GM19238 (cell line): ENCODE data around the gene ATG7.
"Not testable (repeated sequence)": the region's sequence is repeated elsewhere in the genome, so short reads cannot be mapped to it uniquely, and the experiment has no call there.

Experiments used
- DNase-seq: peaks from one replicate; pipeline ENCODE4 v3.0.0; 2011; ENCODE audit warnings: low spot score; ENCODE audit not compliant: insufficient read length

ATG7 gene

DNA sequence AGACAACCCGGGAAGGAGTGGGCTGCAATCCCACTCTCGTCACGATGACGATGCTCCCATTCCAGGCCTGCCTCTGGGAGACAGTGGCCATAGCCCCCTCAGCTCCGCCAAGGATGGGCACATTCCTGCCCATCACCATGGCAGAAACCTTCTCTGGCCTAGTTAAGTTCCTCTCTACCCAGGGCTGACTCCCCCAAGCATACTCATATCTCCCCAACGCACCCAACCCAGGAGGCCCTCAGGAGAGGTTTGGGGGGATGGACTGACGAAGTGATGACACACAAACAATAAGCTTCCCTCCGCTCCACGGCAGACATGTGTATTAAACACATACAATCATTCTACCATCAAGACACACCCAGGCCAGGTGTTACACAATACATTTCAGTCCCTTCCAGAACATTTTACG is 311.4 kb downstream of the ATG7 start:
- DNase-seq = no peak

DNA sequence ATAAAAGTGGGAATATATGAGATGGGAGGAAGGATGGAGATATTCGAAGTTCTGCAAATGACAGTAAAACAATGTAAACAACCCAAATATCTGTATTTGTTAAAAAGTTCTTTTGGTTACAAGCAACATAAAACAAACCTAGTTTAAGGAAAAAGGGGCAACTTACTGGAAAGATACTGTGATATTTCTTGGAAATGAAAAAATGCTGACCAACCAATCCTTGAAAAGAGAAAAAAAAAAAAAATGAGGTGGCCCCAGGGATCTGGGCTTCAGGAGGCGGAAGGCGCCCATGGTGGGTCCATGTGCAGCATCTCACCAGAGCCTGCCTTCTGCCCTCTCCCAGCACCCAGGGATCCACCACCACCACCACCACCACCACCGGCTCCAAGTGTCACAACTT is 312.4 kb downstream of the ATG7 start:
- no peak for DNase-seq

GRCh38 chr3:11587766-11588165 is 315.6 kb downstream of the ATG7 start:
- DNase-seq = no peak

GRCh38 chr3:11588338-11588737 is 316.1 kb downstream of the ATG7 start:
- DNase-seq = no peak

DNA sequence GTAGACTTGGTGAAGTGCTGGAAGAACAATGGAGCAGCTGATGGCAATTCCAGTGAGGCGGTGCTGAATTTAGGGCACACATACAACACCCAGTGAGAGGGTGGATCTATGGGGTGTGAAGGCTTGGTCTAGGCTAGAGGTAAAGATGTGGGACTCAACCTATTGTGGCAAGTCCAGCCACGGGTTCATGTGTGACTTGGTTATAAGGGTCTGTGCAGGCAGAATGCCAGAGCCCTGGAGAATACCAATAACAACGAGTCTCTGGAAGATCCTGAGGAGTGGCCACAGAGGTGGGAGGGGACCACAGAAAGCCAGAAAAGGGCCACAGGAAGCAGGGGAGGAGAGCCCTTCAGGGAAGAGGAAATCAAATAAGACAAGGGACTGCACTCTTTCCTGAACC is 316.6 kb downstream of the ATG7 start:
- DNase-seq = no peak

- DNase-seq = no peak
These were observed 317.5 kb downstream of the ATG7 start for GRCh38 chr3:11589706-11590105.

DNA sequence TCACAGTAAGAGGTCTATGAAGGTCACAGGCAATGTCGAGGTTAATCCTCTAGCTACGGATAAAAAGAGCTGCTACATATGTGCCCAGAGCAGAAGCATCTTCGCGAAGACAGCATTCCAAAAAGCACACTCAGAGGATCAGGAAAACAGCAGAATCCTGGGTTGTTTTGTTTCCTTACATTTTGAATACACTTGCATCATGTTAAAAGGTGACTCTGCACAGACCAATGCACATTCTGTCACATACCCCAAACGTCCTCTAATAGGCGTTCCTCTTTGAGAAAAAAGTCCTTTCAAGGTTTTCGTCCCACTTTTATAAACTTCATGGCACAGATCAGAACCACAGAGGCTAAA is 318.8 kb downstream of the ATG7 start:
- DNase-seq = no peak

DNA sequence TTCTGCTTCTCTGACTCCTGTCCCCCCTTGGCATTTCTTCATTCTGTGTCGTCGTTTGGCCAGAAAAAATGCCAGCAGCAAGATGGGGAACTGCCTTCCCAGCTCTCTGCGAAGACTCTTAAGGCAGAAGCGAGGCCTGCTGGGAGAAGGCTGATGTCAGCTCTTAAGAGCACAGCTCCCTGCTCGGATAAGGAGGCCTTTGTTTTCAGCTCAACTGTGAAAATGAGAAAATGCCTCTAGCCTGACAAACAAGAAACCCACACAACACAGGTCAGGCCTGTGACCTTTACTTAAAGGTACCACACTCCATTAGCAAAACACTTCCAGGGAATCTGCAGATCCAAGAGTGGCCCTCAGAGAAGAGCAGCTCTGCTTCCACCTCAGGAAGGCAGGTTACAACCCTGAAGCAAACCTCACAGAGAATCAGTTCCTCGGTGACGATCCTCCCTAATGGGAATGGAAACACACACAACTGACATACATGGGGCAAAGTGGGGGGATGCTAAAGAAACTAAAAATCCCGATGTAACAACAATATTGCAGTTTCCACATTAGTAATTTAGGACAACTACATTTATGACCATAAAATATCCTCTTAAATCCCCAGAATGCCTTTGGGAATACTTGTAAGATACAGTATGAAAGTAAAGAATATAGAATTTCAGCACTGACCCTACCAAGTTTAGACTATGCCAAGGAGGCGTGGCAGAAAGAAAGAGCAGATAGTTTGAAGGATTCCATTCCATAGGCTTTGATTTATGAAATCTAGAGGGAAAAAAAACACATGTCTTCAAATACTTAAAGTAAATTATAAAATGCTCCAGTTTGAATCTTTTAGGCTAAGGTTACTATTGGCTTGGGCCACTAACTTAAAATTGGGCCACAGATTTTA is 319.4 kb downstream of the ATG7 start:
- DNase-seq = no peak

DNA sequence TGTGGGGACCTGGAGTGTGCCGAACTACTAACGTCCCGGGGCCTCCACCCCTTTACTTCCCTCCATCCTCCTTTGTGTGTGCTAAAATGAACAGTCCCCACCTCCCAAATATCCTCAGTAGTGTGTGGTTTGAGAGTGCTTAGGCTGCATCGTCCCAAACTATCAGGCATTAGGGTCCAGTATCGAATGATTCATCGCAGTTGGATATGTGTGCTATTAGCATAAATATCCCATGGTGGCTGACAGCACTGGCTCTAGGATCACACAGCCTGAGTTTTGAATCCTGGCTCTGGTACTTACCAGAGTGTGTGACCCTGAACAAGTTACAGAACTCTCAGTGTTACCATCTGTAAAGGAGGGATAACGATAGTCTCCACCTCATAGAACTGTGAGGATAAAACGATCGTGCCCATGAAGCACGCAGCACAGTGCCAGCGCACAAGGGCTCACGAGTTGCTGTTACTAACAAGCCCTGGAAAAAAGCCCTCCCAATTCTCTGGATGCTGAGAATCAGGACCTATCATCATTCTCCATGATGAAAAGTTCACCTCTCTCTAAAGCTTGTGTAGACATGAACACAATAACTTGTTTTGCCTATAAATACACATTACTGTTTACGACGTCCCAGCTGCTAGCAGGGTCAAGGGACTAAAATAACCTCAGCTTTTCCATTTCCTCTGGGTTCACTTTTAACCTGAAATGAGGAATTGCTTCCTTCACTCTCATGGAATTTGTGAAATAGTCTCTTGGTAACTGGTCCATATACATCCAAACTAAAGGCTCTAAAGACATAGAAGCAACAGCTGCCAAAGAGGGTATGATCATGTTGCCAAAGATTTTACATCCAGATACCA is 320.5 kb downstream of the ATG7 start:
- DNase-seq = no peak

DNA sequence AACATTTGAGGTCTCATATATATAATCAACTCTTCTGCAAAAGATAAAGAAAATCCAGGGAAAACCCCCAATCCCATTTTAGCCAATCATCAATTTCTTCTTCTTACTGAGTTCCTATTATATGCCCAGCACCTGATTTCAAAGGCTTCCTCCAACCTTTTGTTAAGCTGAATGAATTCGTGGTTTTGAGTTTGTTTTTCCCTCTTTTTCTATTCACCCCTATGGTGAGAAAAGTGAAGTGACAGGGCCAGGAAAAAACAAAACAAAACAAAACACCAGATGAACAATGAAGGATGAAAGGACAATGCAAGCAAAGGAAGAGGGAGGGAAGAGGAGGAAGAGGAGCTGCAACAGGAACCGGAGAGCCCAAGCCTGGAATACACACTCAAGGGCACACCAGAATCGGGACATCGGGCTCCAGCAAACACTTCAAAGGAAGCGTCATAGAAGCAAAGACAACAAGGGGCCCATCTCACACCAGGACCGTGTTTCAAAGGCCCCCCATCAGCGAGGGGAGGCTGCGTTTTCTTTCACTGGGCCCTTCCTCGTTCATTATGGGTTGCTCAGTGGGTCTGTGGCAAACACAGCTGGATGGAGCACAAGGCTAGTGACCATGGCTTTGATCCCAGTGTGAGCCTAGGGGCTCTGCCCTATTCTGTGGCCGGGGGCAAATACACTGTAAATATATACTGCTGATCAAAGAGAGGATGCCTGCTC is 321.3 kb downstream of the ATG7 start:
- no peak for DNase-seq

- DNase-seq = not testable (repeated sequence)
These were observed 322.8 kb downstream of the ATG7 start for GRCh38 chr3:11595024-11595423.

DNA sequence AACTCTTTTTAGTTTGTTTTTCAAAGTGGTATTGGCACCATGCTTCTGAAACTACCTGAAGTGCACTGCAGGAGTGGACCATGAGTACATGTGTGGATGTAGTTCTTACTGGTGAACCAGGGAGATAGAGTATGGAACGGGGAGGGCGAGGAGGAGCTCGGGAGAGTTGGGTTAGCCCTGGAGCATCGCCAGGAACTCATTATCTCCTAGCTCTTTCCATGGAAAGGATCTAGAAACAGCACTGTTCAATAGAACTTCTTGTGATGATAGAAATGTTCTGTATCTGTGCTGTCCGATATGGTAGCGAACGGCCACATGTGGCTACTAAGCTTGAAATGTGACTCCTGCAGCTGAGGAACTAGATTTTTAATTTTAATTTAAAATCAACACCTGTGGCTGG is 324.2 kb downstream of the ATG7 start:
- DNase-seq = no peak

- no peak for DNase-seq
These were observed 328.5 kb downstream of the ATG7 start for GRCh38 chr3:11600501-11601282.

GRCh38 chr3:11601446-11602238 is 329.4 kb downstream of the ATG7 start:
- peak; percentile 39 for DNase-seq

- no peak for DNase-seq
These were observed 330.1 kb downstream of the ATG7 start for GRCh38 chr3:11602239-11602840.

DNA sequence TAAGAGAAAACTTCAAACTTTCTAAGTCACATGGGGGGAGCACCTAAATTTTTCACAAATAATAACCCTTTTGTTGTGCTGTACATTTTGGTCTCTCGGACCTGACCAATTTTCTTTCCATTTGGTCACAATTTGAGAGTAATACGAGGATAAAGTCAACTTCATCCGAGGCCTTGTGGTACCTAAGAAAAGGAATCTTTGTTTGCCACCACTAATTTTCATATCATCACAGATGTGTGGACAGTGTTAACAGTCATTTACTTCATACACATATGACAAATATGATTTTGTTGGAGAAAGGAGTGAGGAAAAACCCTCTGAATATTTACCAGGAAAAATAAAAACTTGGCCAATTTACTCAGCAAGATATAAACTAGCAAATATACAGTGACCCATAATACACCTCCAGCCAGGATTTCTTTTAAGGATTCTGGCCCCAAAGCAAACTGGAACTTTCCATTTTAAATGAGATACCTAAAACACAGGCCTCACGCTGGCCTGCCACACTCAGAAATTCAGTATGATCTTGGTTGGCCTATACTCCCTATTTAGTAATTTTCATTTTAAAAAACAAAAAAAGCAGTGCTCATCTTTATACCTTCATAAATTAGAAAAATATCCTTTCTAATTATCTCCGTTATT is 330.8 kb downstream of the ATG7 start:
- DNase-seq = no peak

DNA sequence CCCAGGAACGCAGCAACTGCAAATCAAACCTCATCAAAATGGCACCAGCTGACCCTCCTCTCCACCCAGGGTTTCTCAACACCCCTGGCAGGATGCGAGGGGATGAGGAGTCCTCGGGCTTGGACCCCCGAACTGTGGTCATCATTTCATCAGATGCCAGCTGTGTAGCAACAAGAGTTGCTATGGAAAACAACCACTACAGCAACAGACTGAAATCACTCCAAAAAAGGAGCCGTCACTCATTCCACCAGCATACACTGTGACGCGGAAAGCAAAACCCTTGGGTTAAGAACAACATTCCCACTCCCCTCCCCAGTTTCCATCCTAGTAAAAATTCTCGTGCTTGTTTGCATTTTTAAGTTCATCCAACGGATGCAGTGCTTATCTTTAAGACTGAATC is 331.4 kb downstream of the ATG7 start:
- DNase-seq = no peak

- DNase-seq = no peak
These were observed 332.1 kb downstream of the ATG7 start for GRCh38 chr3:11604139-11604892.

- DNase-seq = no peak
These were observed 333.2 kb downstream of the ATG7 start for GRCh38 chr3:11605398-11605797.
